Type B pancreatic cell (in vitro differentiated cells): ENCODE results near the gene RASGEF1B. TPM values are rescaled to one million over a fixed set of nuclear protein-coding genes. Genes with fewer than 3 reads are reported as not detected.

Experiments used
- DNase-seq: peaks from one replicate; pipeline ENCODE4 v3.0.0; 2021; ENCODE audit warnings: mixed read lengths; ENCODE audit not compliant: unreplicated experiment; ENCODE audit errors: extremely low spot score
- H3K27ac Mint-ChIP-seq: 2 replicates; pipeline ENCODE4 v1.8.0; 2021; ENCODE audit warnings: mild to moderate bottlenecking, mixed read lengths
- H3K27me3 Mint-ChIP-seq: 2 replicates; pipeline ENCODE4 v1.8.0; 2021; ENCODE audit warnings: mixed read lengths
- H3K36me3 Mint-ChIP-seq: 2 replicates; pipeline ENCODE4 v1.8.0; 2021; ENCODE audit warnings: mixed read lengths
- H3K4me1 Mint-ChIP-seq: one replicate; pipeline ENCODE4 v1.8.0; 2021; ENCODE audit warnings: mixed read lengths; ENCODE audit not compliant: unreplicated experiment
- H3K4me3 Mint-ChIP-seq: 2 replicates; pipeline ENCODE4 v1.8.0; 2021; ENCODE audit warnings: mild to moderate bottlenecking, mixed read lengths
- H3K9me3 Mint-ChIP-seq: 2 replicates; pipeline ENCODE4 v1.8.0; 2021; ENCODE audit warnings: mixed read lengths
- long read RNA-seq: library from polyadenylated mRNA; unstranded; transcript quantifications from one replicate; pipeline ENCODE4 v2.0.0, GENCODE V29; 2020
- total RNA-seq: library from RNA; stranded (reverse); gene quantifications from 2 replicates; pipeline ENCODE4 v1.2.1, GENCODE V29; 2021; ENCODE audit warnings: low replicate concordance
- TF ChIP-seq, protein P1 (sequence below): fragments of 200-600 bp; sonication (generic); conservative IDR thresholded peaks from 2 replicates; pipeline ENCODE4 v1.5.0; 2021; ENCODE audit warnings: antibody characterized with exemption, mild to moderate bottlenecking

The RASGEF1B gene
- total RNA-seq, result 8.3 and 11.0 TPM in 2 replicates
- long read RNA-seq, partial matches to known transcripts, result 2 of 21 reads
- long read RNA-seq, other reads (novel, unspliced or antisense), result 17 of 21 reads

DNA sequence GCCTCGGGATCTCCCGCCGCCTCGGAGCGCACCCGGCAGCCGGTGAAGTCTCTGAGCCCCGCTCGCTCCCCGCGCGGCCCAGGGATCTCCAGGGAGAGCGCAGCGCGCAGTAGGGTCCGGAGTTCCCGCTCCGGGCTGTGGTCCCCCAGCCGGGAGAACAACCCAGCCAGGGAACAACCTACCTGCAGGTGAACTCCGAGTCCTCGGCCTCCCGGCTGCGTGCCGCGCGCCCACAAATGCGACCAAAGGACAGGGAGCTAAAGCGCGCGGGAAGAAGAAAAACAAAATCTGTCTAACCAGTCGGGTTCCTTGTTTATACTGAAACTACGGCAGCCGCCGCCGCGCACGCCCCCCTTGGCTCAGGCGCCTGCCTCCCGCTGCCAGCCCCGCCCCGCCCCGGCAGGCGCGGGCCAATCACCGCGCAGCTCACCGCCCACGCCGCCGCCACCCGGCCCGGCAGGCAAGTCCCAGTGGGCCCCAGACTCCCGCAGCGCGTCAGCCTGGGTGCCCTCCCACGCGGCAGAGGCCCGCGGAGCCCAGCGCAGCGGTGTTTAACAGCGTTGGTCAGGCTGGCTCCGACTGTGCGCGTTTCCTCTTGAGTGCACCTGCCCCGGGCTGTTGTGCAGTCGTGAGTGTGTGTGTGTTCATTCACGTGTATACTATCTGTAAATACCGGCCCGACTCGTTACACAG, at the start of gene RASGEF1B:
TSS of gene RASGEF1B (minus strand) at position 320 of the 693 bp plus-strand sequence. CDS start 12,399 bp downstream, outside the sequence.
- DNase-seq, result peak; percentile 87
- TF ChIP-seq, protein P1, sequence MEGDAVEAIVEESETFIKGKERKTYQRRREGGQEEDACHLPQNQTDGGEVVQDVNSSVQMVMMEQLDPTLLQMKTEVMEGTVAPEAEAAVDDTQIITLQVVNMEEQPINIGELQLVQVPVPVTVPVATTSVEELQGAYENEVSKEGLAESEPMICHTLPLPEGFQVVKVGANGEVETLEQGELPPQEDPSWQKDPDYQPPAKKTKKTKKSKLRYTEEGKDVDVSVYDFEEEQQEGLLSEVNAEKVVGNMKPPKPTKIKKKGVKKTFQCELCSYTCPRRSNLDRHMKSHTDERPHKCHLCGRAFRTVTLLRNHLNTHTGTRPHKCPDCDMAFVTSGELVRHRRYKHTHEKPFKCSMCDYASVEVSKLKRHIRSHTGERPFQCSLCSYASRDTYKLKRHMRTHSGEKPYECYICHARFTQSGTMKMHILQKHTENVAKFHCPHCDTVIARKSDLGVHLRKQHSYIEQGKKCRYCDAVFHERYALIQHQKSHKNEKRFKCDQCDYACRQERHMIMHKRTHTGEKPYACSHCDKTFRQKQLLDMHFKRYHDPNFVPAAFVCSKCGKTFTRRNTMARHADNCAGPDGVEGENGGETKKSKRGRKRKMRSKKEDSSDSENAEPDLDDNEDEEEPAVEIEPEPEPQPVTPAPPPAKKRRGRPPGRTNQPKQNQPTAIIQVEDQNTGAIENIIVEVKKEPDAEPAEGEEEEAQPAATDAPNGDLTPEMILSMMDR, result no peak
- H3K27ac Mint-ChIP-seq, result peak within 1 kb of the TSS; percentile 92
- peaks cover 24% of the 10 kb centered on the region for H3K4me1 Mint-ChIP-seq
- H3K27me3 Mint-ChIP-seq, result peaks cover 30% of the 10 kb centered on the region
- H3K36me3 Mint-ChIP-seq, result no peaks in the 10 kb centered on the region
- H3K4me3 Mint-ChIP-seq, result peak within 1 kb of the TSS; percentile 93
- H3K9me3 Mint-ChIP-seq, result no peaks in the 10 kb centered on the region

DNA sequence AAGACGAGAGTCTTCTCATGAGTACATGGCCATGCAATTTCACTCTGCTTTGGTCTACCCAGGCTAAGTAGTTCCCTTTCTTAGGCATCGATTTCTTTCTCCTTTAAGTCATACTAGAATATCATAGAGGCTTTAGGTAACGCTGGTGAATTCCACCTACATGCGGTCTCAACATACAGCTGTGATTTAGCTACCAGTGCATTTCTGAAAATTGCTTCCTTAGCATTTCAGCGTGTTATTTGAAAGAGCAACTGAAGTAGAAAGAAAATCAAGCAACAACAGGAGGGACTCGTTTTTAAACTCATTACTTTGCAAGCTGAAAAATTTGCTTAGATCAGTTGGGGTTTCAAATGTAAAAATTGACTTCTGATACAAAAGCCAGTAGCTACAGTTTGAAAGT, 48.1 kb upstream of the RASGEF1B start:
- DNase-seq, result no peak
- Mint-ChIP-seq H3K9me3 (no peaks in the 10 kb centered on the region), H3K27me3 (no peaks in the 10 kb centered on the region), H3K4me3 (no peak overlapping the region), H3K4me1 (no peaks in the 10 kb centered on the region), H3K36me3 (no peaks in the 10 kb centered on the region), H3K27ac (peak overlapping the region; percentile 31)
- TF ChIP-seq, protein P1, result no peak

DNA sequence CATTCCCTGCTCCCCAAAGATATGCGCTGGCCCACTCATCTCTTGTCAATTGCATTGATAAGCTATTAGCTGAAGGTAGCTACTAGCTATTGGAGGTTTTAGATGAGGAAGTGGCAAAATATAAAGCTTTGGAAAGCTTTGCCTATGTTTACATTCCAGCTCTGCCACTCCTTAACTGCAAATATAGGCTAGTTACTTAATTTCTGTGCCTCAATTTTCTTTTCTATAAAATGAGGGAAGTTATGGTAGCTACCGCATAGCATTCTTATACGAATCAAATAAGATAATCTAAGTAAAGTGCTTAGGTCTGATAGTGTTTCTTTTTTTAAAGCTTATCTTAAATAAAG, 47.7 kb upstream of the RASGEF1B start:
- Mint-ChIP-seq H3K27me3 (no peaks in the 10 kb centered on the region), H3K4me3 (no peak overlapping the region), H3K4me1 (no peaks in the 10 kb centered on the region), H3K27ac (no peak overlapping the region), H3K36me3 (no peaks in the 10 kb centered on the region), H3K9me3 (no peaks in the 10 kb centered on the region)
- TF ChIP-seq, protein P1, result no peak
- no peak for DNase-seq

DNA sequence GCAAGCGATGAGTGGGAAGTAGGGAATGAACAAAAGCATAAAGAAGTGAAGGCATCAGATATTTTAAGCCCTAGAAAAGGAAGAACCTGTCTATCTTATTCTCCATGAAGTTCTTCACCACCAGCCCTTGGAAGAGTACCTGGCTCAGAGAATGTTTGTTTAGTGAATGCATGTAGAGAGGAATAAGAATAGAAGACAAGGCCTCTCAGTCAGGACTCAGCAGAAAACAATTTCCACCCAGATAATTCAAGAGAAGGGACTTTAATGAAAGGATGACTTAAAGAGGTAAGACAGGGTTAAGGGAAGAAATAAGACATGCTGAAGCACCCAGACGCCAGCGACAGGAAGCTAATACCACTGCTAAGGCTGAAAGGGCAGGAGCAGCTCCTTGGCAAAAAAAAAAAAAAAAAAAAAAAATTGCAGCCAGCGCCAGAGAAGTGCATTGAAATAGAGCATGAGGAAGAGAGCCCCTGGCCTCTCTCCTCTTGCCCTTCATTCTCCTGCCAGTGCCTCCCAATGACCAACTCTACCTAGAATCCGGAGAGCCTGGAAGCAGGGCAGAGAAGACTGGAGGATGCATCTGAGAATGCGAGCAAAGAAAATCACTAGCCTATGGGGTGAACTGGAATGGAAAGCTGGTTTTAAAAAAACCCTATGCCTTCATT, 47.2 kb upstream of the RASGEF1B start:
- H3K27ac Mint-ChIP-seq, result no peak overlapping the region
- H3K36me3 Mint-ChIP-seq, result no peaks in the 10 kb centered on the region
- H3K9me3 Mint-ChIP-seq, result no peaks in the 10 kb centered on the region
- no peaks in the 10 kb centered on the region for H3K27me3 Mint-ChIP-seq
- H3K4me1 Mint-ChIP-seq, result peaks cover 4% of the 10 kb centered on the region
- no peak overlapping the region for H3K4me3 Mint-ChIP-seq
- DNase-seq, result no peak
- TF ChIP-seq, protein P1, result no peak

DNA sequence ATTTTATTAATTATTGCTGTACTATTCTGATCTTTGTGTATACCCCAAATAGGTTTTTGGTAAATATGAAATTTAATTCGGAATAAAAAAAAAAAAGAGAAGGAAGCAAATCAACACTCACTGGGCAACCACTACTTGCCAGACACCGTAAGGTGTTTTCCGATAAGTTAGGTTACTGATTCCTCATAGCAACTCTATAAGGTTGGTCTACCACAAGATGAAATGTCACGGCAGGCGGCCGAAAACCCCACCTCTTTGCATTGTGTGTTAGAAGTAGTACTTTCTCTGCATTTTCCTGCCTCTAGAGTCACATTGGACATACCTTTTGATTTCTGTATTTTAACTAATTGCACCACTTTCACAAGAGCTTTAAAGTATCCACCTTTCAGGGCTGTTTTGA, 44.5 kb upstream of the RASGEF1B start:
- Mint-ChIP-seq H3K9me3 (no peaks in the 10 kb centered on the region), H3K27me3 (no peaks in the 10 kb centered on the region), H3K36me3 (no peaks in the 10 kb centered on the region), H3K27ac (no peak overlapping the region), H3K4me1 (peaks cover 13% of the 10 kb centered on the region), H3K4me3 (no peak overlapping the region)
- DNase-seq, result no peak
- TF ChIP-seq, protein P1, result no peak
